Cerebellar cortex (tissue), 1 donor: Measurements from ENCODE around the gene LHB.

ENCODE experiments used
- DNase-seq: peaks from one replicate; pipeline ENCODE4 v3.0.0-alpha.2; 2015; ENCODE audit warnings: low spot score

LHB gene

DNA sequence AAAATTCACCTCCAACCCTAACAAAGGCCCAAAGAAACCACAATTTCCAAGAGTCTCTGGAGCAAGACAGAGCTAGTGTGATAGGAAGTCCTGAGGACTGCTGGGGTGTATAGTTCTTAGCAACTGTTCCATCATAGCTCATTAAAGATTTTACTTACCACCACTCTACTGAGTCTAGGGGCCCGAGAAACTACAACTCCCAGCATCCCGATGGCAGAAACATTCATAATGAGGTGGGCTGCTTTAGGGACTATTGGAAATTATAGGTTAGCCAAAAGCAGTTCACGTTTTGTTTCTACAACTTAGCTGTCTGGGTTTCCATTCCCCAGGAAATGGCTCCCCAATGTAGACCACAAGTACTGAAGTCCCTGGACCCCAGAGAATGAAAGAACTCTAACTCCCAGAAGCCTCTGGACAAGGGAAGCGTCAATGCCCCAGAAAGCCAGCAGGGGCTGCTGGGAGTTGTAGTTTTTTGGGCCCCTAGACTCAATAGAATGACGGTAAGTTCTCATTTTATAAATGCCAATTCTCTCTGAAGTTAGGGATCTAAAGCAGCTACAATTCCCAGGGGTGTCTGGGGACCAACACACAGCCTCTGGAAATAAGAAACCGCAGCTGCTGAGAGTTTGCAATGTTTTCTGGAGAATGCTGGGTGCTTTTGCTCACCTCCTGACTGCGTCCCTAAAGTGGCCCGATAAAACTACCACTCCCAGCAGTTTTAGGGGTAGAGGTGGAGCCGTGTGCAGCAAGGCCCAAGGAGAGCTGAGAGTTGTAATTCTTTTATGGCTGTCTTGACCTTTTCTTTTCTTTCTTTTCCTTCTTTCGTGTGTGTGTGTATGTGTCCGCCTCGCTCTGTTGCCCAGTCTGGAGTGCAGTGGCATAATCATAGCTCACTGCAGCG lies 40.7 kb downstream of the LHB start:
- DNase-seq: peak; percentile 76

DNA sequence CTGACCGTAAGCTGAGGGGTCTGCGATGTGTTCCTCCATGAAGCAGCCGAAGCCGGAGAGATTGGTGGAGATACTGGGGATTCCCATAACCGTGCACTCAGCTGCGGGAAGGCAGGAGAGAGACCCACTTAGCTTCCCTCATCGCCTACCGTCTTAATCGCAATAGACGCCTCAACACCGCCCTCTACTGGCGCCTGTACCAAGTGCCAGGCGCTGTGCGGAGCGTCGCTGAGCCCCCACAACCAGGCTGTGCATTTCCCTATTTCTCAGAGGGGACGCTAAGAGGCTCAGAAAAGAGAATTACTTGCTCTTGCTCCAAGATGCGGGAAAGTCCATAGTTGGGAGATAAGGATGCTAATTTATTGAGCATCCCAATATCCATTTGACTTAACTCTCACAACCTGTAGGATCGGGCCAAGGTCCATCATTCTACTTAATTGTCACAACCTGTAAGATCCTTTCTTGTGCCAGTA lies 45.9 kb downstream of the LHB start:
- peak; percentile 92 for DNase-seq

DNA sequence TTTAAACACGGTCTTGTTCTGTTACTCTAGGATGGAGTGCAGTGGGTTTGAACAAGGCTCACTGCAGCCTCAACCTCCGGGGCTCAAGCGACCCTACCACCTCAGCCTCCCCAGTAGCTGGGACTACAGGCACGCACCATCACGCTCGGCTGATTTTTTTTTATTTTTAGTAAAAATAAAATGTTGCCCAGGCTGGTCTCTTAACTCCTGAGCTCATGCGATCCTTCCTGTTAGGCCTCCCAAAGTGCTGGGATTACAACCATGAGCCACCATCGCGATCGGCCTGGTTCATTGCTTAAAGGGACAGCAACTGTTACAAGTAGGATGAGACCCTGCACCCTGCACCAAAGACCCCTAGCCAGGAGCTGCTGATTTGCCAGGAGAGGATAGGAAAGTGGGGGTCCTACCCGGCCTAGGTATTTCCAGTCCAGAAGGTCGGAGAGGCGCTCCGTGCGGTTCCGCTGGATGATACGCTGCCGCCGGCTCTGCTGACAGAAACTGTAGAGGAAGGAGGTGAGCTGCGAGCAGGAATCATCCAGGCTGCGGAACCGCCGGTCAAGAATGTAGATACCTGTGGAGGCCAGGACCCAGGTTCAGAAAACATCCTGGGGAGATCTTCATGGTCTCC lies 46.6 kb downstream of the LHB start:
- peak; percentile 59 for DNase-seq

DNA sequence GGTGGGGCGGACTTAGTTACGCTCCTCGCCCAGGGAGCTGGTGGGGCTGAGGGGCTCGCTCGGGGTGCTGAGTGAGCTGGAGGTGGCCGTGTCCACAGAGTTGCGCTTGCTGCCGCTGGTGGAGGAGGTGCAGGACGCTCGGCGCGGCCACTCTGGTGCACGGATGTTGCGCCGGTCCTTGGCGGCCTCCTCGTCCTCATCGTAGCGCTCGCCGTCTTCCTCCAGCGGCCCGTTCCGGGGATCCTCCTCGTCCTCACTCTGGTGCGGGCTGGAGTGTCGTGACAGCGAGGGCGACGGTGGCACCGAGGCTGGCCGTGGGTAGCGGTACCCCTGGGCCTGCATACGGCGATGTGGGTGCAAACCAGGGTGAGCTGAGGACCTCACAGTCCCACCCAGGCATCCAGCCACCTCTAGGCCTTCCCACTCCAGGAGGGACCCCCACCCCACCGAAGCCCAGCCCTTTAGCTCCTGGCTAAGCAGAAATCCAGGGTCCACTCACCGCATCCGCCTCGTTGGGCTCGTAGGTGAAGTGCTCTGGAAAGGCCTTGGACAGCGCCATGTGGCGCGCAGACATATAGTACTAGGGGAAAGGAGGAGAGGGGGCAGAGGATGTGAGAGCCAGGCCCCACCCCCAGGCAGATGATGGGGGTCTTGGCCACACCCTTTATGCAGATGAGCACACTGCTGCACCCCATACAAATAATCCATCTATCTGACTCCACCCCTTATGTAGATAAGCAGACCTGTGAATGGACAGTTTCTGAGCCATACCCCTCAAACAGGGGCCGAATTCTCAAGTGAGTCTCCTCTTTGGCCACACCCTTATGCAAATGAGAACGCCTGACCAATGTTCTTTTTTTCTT lies 47.4 kb downstream of the LHB start:
- peak; percentile 88 for DNase-seq

DNA sequence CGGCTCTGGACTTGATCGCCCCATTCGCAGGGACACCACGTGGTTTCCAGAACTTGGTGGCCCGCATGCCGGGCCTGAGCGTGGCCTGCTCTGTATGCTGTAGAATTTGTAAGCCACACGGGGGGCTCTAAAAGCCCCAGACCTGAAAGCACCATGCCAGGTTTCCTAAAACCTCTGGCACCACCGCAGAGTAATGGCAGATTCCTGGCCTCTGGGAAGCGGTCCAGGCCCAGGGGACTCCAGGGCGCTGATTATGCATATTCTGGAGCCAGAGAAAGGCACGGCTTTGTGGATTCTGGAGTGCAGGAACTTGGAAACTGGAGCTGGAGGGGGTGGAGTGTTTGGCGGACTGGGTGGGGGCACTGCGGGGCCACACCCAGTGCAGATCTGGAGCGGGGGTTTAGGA lies 48.1 kb downstream of the LHB start:
- no peak for DNase-seq

DNA sequence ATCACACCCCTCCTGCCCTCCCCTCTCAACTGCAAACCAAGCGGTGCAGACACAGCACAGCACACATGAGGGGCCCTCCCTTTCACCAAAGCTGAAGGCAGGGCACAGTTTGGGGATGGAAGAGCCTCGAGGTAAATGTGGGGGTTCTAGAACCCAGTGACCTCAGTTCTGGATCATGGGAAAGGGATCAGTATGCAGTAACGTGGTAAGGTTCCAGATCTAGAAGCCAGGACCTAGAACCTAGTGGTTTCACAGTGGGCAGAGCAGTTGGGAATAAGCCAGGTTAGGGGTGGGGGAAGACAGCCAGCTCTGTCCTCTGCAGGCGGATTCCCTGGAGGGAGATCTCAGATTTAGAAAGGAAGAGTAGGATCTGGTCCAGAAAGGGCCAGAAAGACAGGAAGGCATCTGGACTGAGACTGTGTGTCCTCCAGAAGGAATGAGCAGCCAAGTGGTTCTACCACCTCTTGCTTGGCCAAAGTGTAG lies 48.7 kb downstream of the LHB start:
- DNase-seq: peak; percentile 24

DNA sequence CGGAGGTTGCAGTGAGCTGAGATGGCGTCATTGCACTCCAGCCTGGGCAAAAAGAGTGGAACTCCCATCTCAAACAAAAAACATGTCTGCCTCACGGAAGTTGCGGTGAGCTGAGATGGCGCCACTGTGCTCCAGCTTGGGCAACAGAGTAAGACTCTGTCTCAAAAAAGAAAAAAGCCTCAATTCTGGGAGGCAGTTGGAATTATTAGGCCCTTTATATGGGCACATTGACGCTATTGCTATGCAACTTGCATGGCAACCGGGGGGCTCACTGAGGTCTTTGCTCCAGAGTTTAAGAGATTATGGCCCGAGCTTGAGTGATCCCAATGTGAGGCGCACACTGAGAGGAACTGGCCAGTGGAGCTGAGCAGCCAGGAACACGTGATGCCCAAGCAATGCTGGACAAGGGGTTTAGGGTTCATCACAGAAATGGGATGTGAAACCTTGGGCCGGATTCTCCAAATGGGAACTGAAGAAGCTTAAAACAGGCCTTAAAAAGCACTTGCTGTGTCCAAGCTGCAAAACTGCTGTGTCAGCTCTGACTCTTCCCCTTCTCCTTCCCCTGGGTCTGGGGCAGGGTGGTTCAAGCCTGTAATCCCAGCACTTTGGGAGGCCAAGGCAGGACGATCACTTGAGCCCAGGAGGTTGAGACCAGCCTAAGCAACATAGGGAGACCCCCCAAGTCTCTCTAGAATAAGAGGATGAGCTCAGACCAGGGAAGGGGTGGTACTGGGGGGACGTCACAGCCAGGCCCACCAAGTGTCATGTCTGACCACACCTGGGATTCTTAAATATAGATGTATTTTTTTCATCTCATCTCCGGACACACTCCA lies 49.3 kb downstream of the LHB start:
- peak; percentile 72 for DNase-seq

DNA sequence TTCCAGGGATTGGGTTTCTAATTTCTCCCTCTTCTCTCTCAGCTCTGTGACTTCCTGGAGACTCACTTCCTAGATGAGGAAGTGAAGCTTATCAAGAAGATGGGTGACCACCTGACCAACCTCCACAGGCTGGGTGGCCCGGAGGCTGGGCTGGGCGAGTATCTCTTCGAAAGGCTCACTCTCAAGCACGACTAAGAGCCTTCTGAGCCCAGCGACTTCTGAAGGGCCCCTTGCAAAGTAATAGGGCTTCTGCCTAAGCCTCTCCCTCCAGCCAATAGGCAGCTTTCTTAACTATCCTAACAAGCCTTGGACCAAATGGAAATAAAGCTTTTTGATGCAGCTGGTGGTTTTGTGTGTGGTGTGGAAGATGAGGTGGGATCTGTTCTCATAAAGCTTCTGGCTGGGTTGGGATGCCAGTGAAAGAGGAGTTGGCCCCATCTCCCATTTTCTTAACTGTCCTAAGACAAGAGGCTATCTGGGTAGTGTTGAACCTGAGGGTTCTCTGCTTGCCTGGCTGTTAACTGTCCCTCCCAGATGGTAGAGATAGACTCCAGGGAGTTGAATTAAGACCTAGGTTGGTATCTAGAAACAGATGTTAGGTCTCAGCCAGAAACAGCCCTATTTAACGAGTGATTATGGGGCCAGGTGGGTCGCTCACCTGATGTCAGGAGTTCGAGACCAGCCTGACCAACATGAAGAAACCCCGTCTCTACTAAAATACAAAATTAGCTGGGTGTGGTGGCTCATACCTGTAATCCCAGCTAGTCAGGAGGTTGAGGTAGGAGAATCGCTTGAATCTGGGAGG lies 50.1 kb downstream of the LHB start:
- DNase-seq: peak; percentile 31
